Loucy (cell line): ENCODE data around the gene VSIG10L.

Experiments used
- H2AFZ ChIP-seq: fragments of 200-600 bp; sonication (generic); 2 replicates; pipeline ENCODE4 v1.6.0; 2016; ENCODE audit warnings: antibody characterized with exemption, mild to moderate bottlenecking, low read length, moderate library complexity
- H3F3A ChIP-seq: fragments of 200-600 bp; 2 replicates; pipeline ENCODE4 v1.6.0; 2016; ENCODE audit warnings: antibody characterized with exemption, low read depth, mild to moderate bottlenecking
- H3K27me3 ChIP-seq: fragments of 200-600 bp; sonication (generic); 2 replicates; pipeline ENCODE4 v1.6.1; 2014; ENCODE audit warnings: low read length, mild to moderate bottlenecking; ENCODE audit not compliant: insufficient read depth, poor library complexity, severe bottlenecking
- H3K36me3 ChIP-seq: fragments of 200-600 bp; sonication (generic); 2 replicates; pipeline ENCODE4 v1.6.1; 2016; ENCODE audit warnings: low read length; ENCODE audit not compliant: insufficient read depth
- H3K4me1 ChIP-seq: fragments of 200-600 bp; sonication (generic); 2 replicates; pipeline ENCODE4 v1.5.1; 2014; ENCODE audit warnings: low read length, mild to moderate bottlenecking; ENCODE audit not compliant: insufficient read depth, poor library complexity, severe bottlenecking
- H3K4me2 ChIP-seq: fragments of 200-600 bp; sonication (generic); 2 replicates; pipeline ENCODE4 v1.6.0; 2014; ENCODE audit warnings: antibody characterized with exemption, low read length, low read depth, mild to moderate bottlenecking; ENCODE audit not compliant: poor library complexity, severe bottlenecking
- H3K4me3 ChIP-seq: fragments of 200-600 bp; sonication (generic); 2 replicates; pipeline ENCODE4 v1.5.1; 2014; ENCODE audit warnings: low read length, mild to moderate bottlenecking, mixed read lengths; ENCODE audit not compliant: poor library complexity, severe bottlenecking
- H3K79me2 ChIP-seq: fragments of 200-600 bp; sonication (generic); 2 replicates; pipeline ENCODE4 v1.6.1; 2014; ENCODE audit warnings: low read length; ENCODE audit not compliant: insufficient read depth
- H3K9ac ChIP-seq: fragments of 200-600 bp; sonication (generic); 2 replicates; pipeline ENCODE4 v1.6.0; 2014; ENCODE audit warnings: mild to moderate bottlenecking, low read depth, low read length, moderate library complexity; ENCODE audit not compliant: poor library complexity, severe bottlenecking
- H3K9me2 ChIP-seq: fragments of 200-600 bp; sonication (generic); replicated peaks from 2 replicates; pipeline ENCODE4 v1.6.1; 2016; ENCODE audit warnings: low read depth, low read length, mixed read lengths
- H3K9me3 ChIP-seq: fragments of 200-600 bp; sonication (generic); 2 replicates; pipeline ENCODE4 v1.6.1; 2014; ENCODE audit warnings: mild to moderate bottlenecking, antibody characterized with exemption, low read length, low read depth; ENCODE audit not compliant: insufficient read depth
- H4K20me1 ChIP-seq: fragments of 200-600 bp; sonication (generic); 2 replicates; pipeline ENCODE4 v1.6.0; 2014; ENCODE audit warnings: antibody characterized with exemption, low read length, mild to moderate bottlenecking; ENCODE audit not compliant: insufficient read depth, poor library complexity, severe bottlenecking
- CTCF ChIP-seq: fragments of 200-600 bp; sonication (generic); conservative IDR thresholded peaks from 2 replicates; pipeline ENCODE4 v1.5.1; 2014; ENCODE audit warnings: mild to moderate bottlenecking, antibody characterized with exemption, low read length
- EZH2phosphoT487 ChIP-seq: fragments of 200-600 bp; IDR thresholded peaks from 2 replicates; pipeline ENCODE4 v1.6.1; 2018; ENCODE audit warnings: antibody characterized with exemption, mild to moderate bottlenecking, moderate library complexity, borderline replicate concordance

Gene VSIG10L

GRCh38 chr19:51347209-51347928 is 5.4 kb upstream of the VSIG10L start:
- Histone ChIP-seq H3K79me2 (no peaks in the 10 kb centered on the region), H3K9me3 (no peaks in the 10 kb centered on the region), H3K9ac (no peak overlapping the region), H3K36me3 (no peaks in the 10 kb centered on the region), H3K27me3 (no peaks in the 10 kb centered on the region), H3K4me2 (no peak overlapping the region), H3F3A (no peaks in the 10 kb centered on the region), H3K4me3 (no peak overlapping the region), H4K20me1 (no peaks in the 10 kb centered on the region), H2AFZ (no peak overlapping the region), H3K4me1 (no peaks in the 10 kb centered on the region), H3K9me2 (no peaks in the 10 kb centered on the region)
- TF ChIP-seq CTCF (no peak), EZH2phosphoT487 (no peak)

GRCh38 chr19:51346742-51347141 is 4.8 kb upstream of the VSIG10L start:
- Histone ChIP-seq H3K9me2 (no peaks in the 10 kb centered on the region), H3K36me3 (no peaks in the 10 kb centered on the region), H3F3A (no peaks in the 10 kb centered on the region), H3K4me1 (no peaks in the 10 kb centered on the region), H3K4me3 (no peak overlapping the region), H3K9ac (no peak overlapping the region), H4K20me1 (no peaks in the 10 kb centered on the region), H3K79me2 (no peaks in the 10 kb centered on the region), H3K9me3 (no peaks in the 10 kb centered on the region), H3K27me3 (no peaks in the 10 kb centered on the region), H3K4me2 (no peak overlapping the region), H2AFZ (no peak overlapping the region)
- TF ChIP-seq EZH2phosphoT487 (no peak), CTCF (peak; percentile 40)

GRCh38 chr19:51345076-51345620 is 3.2 kb upstream of the VSIG10L start:
- H3K36me3 ChIP-seq, result no peaks in the 10 kb centered on the region

More at GRCh38 chr19:51345076-51345620, 3.2 kb upstream of the VSIG10L start:
- no peaks in the 10 kb centered on the region for H3K9me3 ChIP-seq
- H3F3A ChIP-seq, result no peaks in the 10 kb centered on the region
- no peak overlapping the region for H3K4me2 ChIP-seq
- H2AFZ ChIP-seq, result no peak overlapping the region
- no peak for TF ChIP-seq EZH2phosphoT487
- TF ChIP-seq CTCF, result no peak
- H4K20me1 ChIP-seq, result no peaks in the 10 kb centered on the region
- H3K4me1 ChIP-seq, result no peaks in the 10 kb centered on the region
- no peaks in the 10 kb centered on the region for H3K79me2 ChIP-seq
- H3K27me3 ChIP-seq, result no peaks in the 10 kb centered on the region
- H3K9me2 ChIP-seq, result no peaks in the 10 kb centered on the region
- H3K9ac ChIP-seq, result no peak overlapping the region
- H3K4me3 ChIP-seq, result no peak overlapping the region
